G401 (cell line): ENCODE results near the gene TBL1X. TPM values are rescaled to one million over a fixed set of nuclear protein-coding genes. Genes with fewer than 3 reads are reported as not detected.
"Not testable (repeated sequence)": the region's sequence is repeated elsewhere in the genome, so short reads cannot be mapped to it uniquely, and the experiment has no call there.

Experiments
- DNase-seq: peaks from one replicate; pipeline ENCODE4 v3.0.0-alpha.2; 2015; ENCODE audit warnings: low spot score
- in situ Hi-C: cut with HindIII; loops from 2 replicates; pipeline ENCODE4 v1.10.0; 2016; ENCODE audit warnings: low sequenced_read_pairs, mixed read lengths
- total RNA-seq: library from RNA; depleted of rRNA; stranded (reverse); fragments of >200 nt; shearing (Covaris generic); gene quantifications from 2 replicates; pipeline ENCODE4 v1.2.3, GENCODE V29; 2014

TBL1X gene
- total RNA-seq, 1 experiment from 2014 or later, result 7.6 TPM

- in situ Hi-C loops, DNase-seq: not testable (repeated sequence)
Observed at GRCh38 chrX:9458034-9458433, 6.8 kb upstream of the TBL1X start.

- in situ Hi-C loops, result no loop called here
- DNase-seq, result peak; percentile 27
Observed at GRCh38 chrX:9458516-9459078, 6.3 kb upstream of the TBL1X start.

GRCh38 chrX:9459186-9459748 is 5.6 kb upstream of the TBL1X start:
- in situ Hi-C loops, result no loop called here
- no peak for DNase-seq

GRCh38 chrX:9461087-9461486 is 3.8 kb upstream of the TBL1X start:
- no peak for DNase-seq
- in situ Hi-C loops, result no loop called here

- in situ Hi-C loops, result no loop called here
- no peak for DNase-seq
Observed at GRCh38 chrX:9462456-9462855, 2.4 kb upstream of the TBL1X start.

GRCh38 chrX:9465380-9466123 is 694 bp downstream of the TBL1X start:
- in situ Hi-C loops, result no loop called here
- DNase-seq, result peak; percentile 1

GRCh38 chrX:9466124-9466495 is 1.3 kb downstream of the TBL1X start:
- peak; percentile 13 for DNase-seq

GRCh38 chrX:9466736-9467135 is 1.9 kb downstream of the TBL1X start:
- in situ Hi-C loops, result no loop called here
- peak; percentile 1 for DNase-seq

More at GRCh38 chrX:9466124-9466495, 1.3 kb downstream of the TBL1X start:
- in situ Hi-C loops, result no loop called here

GRCh38 chrX:9467146-9467545 is 2.3 kb downstream of the TBL1X start:
- in situ Hi-C loops, result no loop called here
- DNase-seq, result no peak

- DNase-seq, result no peak
- in situ Hi-C loops, result no loop called here
Observed at GRCh38 chrX:9467751-9468150, 2.9 kb downstream of the TBL1X start.

- no peak for DNase-seq
- in situ Hi-C loops, result no loop called here
Observed at GRCh38 chrX:9471571-9471985, 6.7 kb downstream of the TBL1X start.

GRCh38 chrX:9473708-9474107 is 8.8 kb downstream of the TBL1X start:
- in situ Hi-C loops, result no loop called here

GRCh38 chrX:9475417-9475816 is 10.6 kb downstream of the TBL1X start:
- DNase-seq, in situ Hi-C loops: not testable (repeated sequence)

More at GRCh38 chrX:9473708-9474107, 8.8 kb downstream of the TBL1X start:
- DNase-seq, result no peak

GRCh38 chrX:9475984-9476383 is 11.1 kb downstream of the TBL1X start:
- in situ Hi-C loops, result no loop called here
- no peak for DNase-seq

GRCh38 chrX:9476810-9477575 is 12.1 kb downstream of the TBL1X start:
- in situ Hi-C loops, result no loop called here
- DNase-seq, result no peak

GRCh38 chrX:9482408-9482807 is 17.6 kb downstream of the TBL1X start:
- in situ Hi-C loops, result no loop called here

GRCh38 chrX:9482837-9483236 is 18.0 kb downstream of the TBL1X start:
- DNase-seq, result no peak
- in situ Hi-C loops, result no loop called here

More at GRCh38 chrX:9482408-9482807, 17.6 kb downstream of the TBL1X start:
- DNase-seq, result no peak

- in situ Hi-C loops, result no loop called here
- no peak for DNase-seq
Observed at GRCh38 chrX:9483376-9483775, 18.5 kb downstream of the TBL1X start.

GRCh38 chrX:9486786-9487387 is 22.0 kb downstream of the TBL1X start:
- in situ Hi-C loops, result no loop called here
- no peak for DNase-seq
